OCI-LY3 (cell line): ENCODE results near the gene HDGFL2.

ENCODE experiments used
- EZH2phosphoT487 ChIP-seq: fragments of 200-600 bp; shearing (Covaris generic); IDR thresholded peaks from 2 replicates; pipeline ENCODE4 v1.6.1; 2018; ENCODE audit warnings: antibody characterized with exemption, mixed run types, low read depth
- TF ChIP-seq, protein P1 (sequence below): fragments of 200-600, 300-600 bp; sonication (generic); IDR thresholded peaks from 2 replicates; pipeline ENCODE4 v1.5.1; 2014; ENCODE audit warnings: antibody characterized with exemption, low read length, low read depth

DNA sequence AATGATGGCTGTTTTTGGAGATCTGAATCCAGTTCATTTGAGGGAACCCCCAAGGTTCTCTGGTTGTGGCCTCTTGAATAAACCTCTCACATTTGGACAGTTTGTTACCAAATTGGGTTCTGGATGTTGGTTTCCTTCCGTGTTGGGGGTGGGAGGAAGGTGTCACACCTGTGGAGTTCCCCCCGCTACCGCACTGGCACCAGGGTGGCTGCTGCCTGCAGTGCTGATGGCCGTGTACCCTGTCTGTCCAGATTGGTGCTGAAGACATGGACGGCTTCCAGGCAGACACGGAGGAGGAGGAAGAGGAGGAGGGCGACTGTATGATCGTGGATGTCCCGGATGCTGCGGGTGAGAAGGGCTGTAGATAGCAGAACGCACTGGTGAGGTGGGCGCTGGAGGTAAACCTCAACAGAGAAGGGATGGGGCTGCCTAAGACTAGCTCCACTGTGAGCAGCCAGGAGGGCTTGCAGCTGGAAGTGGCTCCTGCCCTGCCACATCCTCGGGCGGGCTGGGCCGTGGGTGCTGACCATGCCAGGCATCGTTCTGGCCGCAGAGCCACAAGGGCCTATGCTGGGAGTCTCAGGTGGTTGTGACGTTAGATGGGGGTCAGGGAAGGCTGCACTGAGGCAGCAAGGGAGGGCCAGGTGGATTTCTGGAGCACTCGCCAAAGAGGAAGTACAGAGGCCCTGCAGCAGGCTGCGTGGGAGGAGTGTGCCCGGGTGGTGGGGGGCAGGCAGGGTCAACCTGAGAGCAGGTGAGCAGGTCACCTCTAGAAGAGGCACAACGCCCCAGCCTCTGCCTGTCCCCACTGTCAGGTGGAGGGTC lies 29.9 kb upstream of the HDGFL2 start:
- TF ChIP-seq EZH2phosphoT487: no peak
- TF ChIP-seq, protein P1, sequence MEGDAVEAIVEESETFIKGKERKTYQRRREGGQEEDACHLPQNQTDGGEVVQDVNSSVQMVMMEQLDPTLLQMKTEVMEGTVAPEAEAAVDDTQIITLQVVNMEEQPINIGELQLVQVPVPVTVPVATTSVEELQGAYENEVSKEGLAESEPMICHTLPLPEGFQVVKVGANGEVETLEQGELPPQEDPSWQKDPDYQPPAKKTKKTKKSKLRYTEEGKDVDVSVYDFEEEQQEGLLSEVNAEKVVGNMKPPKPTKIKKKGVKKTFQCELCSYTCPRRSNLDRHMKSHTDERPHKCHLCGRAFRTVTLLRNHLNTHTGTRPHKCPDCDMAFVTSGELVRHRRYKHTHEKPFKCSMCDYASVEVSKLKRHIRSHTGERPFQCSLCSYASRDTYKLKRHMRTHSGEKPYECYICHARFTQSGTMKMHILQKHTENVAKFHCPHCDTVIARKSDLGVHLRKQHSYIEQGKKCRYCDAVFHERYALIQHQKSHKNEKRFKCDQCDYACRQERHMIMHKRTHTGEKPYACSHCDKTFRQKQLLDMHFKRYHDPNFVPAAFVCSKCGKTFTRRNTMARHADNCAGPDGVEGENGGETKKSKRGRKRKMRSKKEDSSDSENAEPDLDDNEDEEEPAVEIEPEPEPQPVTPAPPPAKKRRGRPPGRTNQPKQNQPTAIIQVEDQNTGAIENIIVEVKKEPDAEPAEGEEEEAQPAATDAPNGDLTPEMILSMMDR: no peak
